NCI-H510A treated with DMSO at 0.1 percent for 48 hours (cell line): ENCODE data around the gene LYPD6.

ENCODE experiments used
- DNase-seq: peaks from one replicate; lab custom pipeline; 2025; lab: John Stamatoyannopoulos, UW

LYPD6 gene

DNA sequence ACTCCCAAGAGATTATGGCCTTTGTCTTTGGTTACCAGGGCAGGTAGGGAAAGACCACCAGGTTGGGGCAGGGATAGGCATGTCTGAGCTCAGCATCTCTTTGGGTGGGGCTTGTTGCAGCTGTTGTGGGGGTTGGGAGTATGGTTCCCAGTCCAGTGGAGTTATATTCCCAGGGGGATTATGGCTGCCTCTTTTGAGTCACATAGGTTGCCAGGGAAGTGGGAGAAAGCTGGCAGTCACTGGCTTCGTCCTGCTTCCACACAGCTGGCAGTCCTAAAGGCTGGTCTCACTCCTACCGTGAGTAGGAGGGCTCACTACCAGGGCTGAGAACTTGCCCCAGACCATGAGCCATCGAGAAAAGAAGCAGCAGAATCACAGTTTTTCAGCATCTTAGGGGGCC is 79.1 kb downstream of the LYPD6 start:
- DNase-seq = no peak

- no peak for DNase-seq
Measured at GRCh38 chr2:149410701-149411484, 80.5 kb downstream of the LYPD6 start.

DNA sequence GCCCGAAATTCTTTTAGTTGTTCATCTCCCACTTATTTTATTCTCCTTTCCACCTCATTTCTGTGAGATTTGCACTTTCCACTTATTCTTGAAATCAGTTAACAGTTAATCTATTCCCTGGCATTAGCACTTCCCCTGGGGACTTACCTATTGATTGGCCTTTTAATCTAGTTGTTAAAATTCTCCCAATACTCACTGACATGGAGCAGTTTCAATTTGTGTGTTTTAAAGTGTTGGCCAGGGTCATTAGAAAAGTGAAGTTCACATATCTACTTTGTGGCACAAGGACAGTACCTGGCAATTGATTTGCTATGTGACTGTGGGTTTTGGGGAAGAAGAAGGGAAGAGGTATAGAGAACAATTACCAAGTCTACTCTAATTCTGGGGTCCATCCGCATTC is 83.1 kb downstream of the LYPD6 start:
- no peak for DNase-seq

DNA sequence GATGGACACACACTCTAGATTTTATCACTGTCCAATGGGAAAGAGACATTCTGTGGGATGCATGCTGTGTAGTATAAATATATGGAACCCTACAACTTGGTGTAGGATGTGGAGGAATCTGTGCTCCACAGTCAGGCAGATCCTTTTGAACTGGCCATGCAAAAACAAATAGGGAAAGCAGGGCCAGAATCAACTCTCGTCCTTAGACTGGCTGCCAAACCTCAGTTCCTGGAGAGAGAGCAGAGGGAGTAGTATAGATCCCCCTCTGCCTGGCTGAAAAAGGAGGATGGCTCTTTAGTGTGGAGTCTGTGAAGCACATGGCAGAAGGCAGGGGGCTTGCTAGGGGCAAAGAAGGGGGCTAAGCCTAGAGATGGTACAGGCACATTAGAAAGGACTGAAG is 84.7 kb downstream of the LYPD6 start:
- no peak for DNase-seq

GRCh38 chr2:149418065-149418464 is 87.7 kb downstream of the LYPD6 start:
- DNase-seq = no peak

DNA sequence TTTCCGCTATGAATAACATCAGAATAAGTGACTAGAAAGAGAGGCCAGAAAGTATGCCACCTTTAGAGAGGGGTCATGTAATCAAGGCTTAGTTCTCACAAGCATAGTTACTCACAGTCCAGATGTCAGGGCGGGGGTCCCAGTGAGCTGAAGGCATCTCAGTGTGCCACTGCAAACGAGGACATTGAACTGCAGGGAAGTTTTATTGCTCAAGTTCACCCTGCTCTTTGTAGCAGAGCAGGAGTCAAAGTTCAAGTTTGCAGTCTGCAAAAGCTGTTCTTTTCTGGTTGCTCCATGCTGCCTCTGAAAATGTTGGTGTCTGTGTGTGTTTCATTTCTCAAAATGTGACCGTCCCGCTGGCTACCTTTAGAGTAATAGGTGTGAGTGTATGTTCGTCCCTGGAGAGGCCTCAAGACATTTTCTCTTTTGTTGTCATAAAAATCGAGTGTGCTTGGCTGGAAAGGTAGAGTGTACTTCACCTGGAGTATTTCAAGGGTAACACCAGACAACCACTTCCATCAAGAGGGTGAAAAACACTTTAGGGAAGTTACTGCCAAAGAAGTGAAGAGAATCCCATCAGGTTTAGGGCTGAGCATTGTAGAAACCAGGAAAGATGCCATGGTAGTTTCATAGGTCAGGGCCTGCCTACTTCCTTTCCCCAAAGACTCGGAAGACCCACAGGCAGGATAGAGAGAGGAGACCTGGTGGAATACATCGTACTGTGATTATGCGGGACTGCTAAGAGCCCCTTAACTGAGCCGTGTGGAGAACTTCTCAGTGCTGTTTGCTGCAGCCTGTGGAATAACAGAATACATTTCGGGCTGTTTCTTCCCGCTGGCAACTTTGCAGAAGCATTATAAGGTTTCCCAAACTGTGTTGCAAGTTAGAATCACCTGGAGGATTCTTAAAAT is 89.9 kb downstream of the LYPD6 start:
- peak; percentile 1 for DNase-seq

GRCh38 chr2:149421791-149422190 is 91.4 kb downstream of the LYPD6 start:
- no peak for DNase-seq

GRCh38 chr2:149422337-149422990 is 92.1 kb downstream of the LYPD6 start:
- no peak for DNase-seq

GRCh38 chr2:149422991-149423338 is 92.6 kb downstream of the LYPD6 start:
- no peak for DNase-seq

DNA sequence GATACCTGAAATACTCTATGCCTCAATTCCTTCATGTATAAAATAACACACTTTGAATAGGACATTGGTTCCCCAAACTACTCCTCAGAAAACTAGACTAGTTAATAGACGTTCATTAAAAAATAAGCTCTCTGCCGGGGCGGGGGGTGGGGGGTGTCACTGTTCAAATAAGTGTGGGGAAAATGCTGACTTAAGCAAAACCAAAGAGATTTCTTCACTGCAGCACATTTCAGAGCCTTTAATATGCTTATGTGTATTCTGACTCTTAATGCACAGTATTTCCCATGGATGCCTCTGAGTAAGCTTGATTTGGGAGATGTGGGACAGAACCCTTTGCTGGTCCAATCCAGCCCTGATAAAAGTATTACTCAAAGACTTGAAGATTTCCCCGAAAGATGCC is 93.2 kb downstream of the LYPD6 start:
- DNase-seq = no peak

DNA sequence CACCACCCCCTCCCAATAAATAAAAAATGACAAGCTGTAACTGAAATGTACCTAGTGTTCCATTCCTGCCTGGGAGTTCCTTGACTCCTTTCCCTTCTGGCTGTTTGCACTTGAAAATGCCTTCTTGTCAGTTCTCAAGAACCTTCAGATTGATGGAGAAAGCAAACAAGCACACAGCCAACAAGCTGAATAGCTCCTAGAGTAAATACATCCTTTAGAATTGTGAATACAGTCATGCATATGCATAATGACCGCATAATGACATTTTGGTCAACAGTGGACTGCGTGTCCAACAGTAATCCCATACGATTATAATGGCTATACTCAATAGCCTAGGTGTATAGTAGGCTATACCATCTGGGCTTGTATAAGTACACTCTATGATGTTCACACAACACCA is 97.0 kb downstream of the LYPD6 start:
- DNase-seq = no peak

DNA sequence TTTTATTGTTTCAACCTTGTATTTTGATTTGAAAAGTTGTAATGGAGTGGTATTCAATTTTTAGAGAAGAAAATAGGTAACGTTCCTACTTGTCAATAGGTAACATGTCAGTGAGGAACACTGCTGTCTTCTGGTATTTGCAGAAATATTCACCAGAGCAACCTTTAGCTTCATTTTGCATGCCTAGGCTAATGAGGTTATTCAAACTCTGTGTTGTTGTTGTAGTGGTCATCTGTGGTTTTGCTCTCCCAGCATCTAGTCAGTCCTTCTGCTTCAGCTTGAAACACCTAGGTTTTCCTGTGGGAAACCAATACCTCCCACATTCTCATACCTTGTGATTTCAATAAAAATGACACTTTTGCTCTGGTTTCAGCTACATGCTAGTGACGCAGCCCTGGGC is 98.4 kb downstream of the LYPD6 start:
- no peak for DNase-seq

- no peak for DNase-seq
Measured at GRCh38 chr2:149430743-149431736, 100.7 kb downstream of the LYPD6 start.

DNA sequence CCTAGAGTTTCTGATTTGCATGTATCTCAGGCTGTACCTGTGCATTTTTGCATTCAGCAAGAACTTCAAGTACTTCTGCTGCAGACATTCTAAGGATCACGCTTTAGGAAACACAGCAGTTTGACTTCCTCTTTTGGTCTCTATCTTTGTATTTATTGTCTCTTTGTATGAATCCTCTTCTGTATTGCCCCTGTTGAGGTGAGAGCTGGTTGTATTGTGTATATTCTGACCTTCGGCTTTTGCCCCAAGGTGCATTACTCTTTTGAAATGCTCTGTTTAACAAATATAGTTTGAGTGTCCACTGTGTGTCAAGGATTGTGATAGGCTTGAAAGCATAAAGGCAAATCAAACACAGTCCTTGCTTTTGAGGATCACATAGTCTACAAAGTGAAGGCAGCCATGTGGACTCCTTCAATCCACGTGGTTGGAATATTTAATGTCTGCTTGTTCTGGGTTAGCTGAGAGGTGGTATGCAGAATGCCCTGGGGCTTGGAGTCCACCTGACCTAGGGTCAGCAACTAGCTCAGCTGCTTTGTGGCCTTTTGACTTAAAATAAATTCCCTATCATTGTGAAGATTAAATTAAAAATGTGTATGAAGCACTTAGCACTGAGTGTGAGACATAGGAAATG is 108.1 kb downstream of the LYPD6 start:
- no peak for DNase-seq

- no peak for DNase-seq
Measured at GRCh38 chr2:149441255-149441654, 110.9 kb downstream of the LYPD6 start.

- DNase-seq = no peak
Measured at GRCh38 chr2:149442346-149442745, 112.0 kb downstream of the LYPD6 start.

GRCh38 chr2:149443150-149443549 is 112.8 kb downstream of the LYPD6 start:
- no peak for DNase-seq

- no peak for DNase-seq
Measured at GRCh38 chr2:149446748-149447147, 116.4 kb downstream of the LYPD6 start.

- DNase-seq = no peak
Measured at GRCh38 chr2:149448315-149448714, 117.9 kb downstream of the LYPD6 start.

- no peak for DNase-seq
Measured at GRCh38 chr2:149449017-149449416, 118.6 kb downstream of the LYPD6 start.
